K562 treated with DMSO at 1 percent for 24 hours (cell line): ENCODE results near the gene ACP1. TPM values are rescaled to one million over a fixed set of nuclear protein-coding genes. Genes with fewer than 3 reads are reported as not detected.

Experiments used
- total RNA-seq: library from RNA; unstranded; fragments of 300-600 nt; gene quantifications from 2 replicates; pipeline ENCODE4 v1.2.3, GENCODE V29; 2022; ENCODE audit warnings: low read depth; ENCODE audit not compliant: insufficient read depth

The ACP1 gene
- 68.3 and 81.9 TPM in 2 replicates for total RNA-seq

DNA sequence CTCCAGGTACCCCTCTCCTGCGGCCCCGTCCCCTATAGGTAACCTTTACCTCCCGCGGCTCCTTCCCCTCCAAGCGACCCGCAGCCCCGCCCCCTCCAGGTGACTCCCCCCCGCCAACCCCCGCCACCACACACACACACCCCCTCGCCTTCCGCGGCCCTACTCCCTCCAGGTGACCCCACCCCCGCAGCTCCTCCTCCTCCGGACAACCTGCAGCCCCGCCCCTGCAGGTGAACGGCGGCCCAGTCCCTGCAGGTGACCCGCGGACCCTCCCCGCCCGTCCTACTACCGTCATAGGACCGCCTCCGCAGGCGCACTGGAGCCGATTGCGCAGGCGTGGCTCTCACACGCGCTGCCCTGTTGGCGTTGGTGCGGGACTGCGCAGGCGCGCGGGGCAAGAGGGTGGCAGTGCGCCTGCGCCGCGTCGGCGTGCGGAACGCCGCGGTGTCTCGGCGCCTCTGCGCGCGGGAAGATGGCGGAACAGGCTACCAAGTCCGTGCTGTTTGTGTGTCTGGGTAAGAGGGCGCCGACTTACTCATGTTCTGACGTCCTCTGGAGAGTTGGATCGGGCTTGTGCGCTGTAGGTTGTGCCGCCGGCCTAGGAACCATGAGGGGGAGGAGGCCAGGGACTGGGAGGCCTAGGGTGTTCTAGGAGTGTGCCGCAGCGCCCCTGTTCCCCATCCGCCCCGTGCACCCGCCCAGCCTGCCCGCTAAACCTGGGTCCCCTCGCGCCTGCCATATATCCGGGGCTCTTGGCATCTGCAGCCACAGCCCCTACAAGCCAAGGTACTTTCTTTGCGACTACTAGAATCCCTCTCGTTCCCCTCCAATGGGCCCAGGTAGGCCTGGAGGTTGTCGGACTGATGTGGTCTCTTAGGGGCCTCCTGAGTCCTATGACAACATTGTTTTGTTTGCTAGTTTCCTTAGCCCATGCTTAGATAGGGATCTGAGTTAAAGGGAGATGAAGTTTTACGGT is at the start of gene ACP1:
TSS of gene ACP1 (plus strand) at position 455 of the 976 bp plus-strand sequence. CDS start at position 473, 18 bp downstream.

DNA sequence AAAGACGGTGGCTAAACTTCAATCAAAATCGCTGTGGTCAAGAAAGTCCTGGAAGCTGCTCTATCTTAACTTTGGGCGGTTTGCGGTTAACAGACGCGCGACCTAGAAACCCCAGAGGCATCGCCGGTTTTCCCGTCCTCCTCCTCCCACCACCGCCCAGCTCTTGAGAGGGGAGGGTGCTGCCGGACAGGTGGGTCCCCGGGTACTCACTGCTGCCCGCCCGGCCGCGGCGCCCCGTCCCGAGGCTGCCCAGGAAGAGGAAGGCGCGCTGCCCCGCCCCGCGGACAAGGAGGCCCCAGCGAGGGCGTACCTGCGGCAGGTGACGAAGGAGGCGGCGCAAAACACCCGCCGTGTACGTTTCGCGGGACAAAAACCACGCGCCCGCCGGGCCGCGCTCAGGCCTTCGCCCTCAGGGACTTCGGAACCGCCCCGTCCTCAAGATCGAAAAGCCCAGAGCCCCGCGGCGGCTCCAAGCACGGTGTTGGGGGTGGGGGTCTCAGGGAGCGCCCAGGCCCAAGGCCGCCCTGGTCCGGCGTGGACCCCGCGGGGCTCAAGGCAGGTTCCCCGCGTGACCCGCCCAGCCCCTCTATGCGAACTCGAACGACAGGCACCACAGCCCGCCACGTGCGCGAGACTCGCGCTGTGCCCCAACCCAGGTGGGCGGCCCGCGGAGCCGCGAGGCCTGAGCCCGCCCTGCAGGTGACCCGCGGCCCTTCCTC is 814 bp upstream of the ACP1 start, which contains the start of gene SH3YL1:
TSS of gene SH3YL1 (minus strand) at position 259 of the 719 bp plus-strand sequence. CDS start at position 211, 48 bp downstream.

DNA sequence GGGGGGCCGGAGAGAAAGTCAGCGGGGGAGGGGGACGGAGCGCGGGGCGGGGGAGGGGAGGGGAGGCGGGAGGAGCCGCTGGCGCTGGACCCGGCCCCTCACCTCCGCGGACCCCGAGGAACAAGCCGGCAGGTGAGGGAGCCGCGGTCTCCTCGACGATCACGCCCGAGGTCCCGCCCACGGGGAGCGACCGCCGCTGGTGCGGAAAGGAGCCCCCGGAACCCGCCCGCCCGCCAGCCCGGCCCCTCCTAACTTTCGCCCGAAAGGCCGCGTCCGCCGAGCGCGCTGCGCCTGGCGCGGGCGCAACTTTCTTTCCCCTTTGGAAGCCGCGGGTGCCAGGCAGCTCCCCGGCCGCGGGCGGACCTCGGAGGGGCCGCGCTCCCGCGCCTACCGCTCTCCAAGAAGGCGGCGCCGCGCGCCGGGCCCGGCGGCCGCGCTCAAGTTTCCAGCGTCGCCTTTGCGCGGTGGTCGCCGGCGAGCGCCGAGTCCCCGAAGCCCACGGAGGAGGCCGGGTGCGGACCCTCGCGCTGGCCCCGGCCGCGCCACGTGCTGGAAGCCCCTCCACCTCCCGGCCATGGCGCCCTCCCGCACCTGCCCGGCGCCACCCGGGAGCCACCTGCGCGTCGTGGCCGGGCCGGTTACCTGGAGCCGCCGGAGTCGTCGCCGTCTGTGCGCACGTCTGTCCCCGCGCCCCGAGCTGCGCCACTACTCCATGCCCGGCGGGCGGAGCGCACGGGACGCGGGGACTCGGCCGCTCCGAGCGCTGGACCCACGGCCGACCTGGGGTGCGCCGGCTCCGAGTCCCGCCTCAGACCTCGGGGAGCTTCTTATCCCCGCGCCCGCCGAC is 23.4 kb downstream of the ACP1 start, which contains the start of gene ALKAL2:
TSS of gene ALKAL2 (minus strand) at position 181 of the 847 bp plus-strand sequence. CDS start 256 bp downstream, outside the sequence.

Other genes with a start within 250 kb of the ACP1 start
- gene FAM110C, start 218.4 kb upstream of the ACP1 start, total RNA-seq = not detected in 2 replicates
- gene SH3YL1, start 915 bp upstream of the ACP1 start, total RNA-seq = 1.3 and 1.7 TPM in 2 replicates
- not detected in 2 replicates for gene ALKAL2, start 23.1 kb downstream of the ACP1 start, total RNA-seq